Measurements from ENCODE around the gene GTF3C5.
"Not testable (repeated sequence)": the region's sequence is repeated elsewhere in the genome, so short reads cannot be mapped to it uniquely, and the experiment has no call there.

The GTF3C5 gene

GRCh38 chr9:132997591-132997990 lies 33.2 kb upstream of the GTF3C5 start:
- DNase-seq, result no peak

- not testable (repeated sequence) for DNase-seq
Measured at GRCh38 chr9:132998221-132998620, 32.6 kb upstream of the GTF3C5 start.

- no peak for DNase-seq
Measured at GRCh38 chr9:132998831-132999635, 31.8 kb upstream of the GTF3C5 start.

GRCh38 chr9:133002147-133003070 lies 28.4 kb upstream of the GTF3C5 start:
- DNase-seq, result no peak

GRCh38 chr9:133003071-133003461 lies 27.7 kb upstream of the GTF3C5 start:
- no peak for DNase-seq

GRCh38 chr9:133003671-133004090 lies 27.1 kb upstream of the GTF3C5 start:
- DNase-seq, result no peak

- DNase-seq, result no peak
Measured at GRCh38 chr9:133004091-133004998, 26.5 kb upstream of the GTF3C5 start.

GRCh38 chr9:133004999-133005760 lies 25.6 kb upstream of the GTF3C5 start:
- no peak for DNase-seq

- DNase-seq, result no peak
Measured at GRCh38 chr9:133005957-133006356, 24.8 kb upstream of the GTF3C5 start.

- DNase-seq, result no peak
Measured at GRCh38 chr9:133006731-133007352, 24.0 kb upstream of the GTF3C5 start.

GRCh38 chr9:133008406-133008805 lies 22.4 kb upstream of the GTF3C5 start:
- no peak for DNase-seq

- no peak for DNase-seq
Measured at GRCh38 chr9:133008824-133009223, 22.0 kb upstream of the GTF3C5 start.

- DNase-seq, result no peak
Measured at GRCh38 chr9:133009906-133010582, 20.8 kb upstream of the GTF3C5 start.

- no peak for DNase-seq
Measured at GRCh38 chr9:133014696-133015095, 16.1 kb upstream of the GTF3C5 start.

- DNase-seq, result no peak
Measured at GRCh38 chr9:133023117-133023890, 7.5 kb upstream of the GTF3C5 start.

- DNase-seq, result no peak
Measured at GRCh38 chr9:133026426-133026825, 4.4 kb upstream of the GTF3C5 start.

GRCh38 chr9:133027134-133027533 lies 3.7 kb upstream of the GTF3C5 start:
- DNase-seq, result no peak

- no peak for DNase-seq
Measured at GRCh38 chr9:133028221-133028620, 2.6 kb upstream of the GTF3C5 start.

GRCh38 chr9:133029994-133030316 lies 842 bp upstream of the GTF3C5 start:
- DNase-seq, result no peak

- DNase-seq, result no peak
Measured at GRCh38 chr9:133031130-133031422, 279 bp downstream of the GTF3C5 start.

- no peak for DNase-seq
Measured at GRCh38 chr9:133031496-133031911, 707 bp downstream of the GTF3C5 start.

Data from NCI-H1092 treated with DMSO at 0.1 percent for 48 hours (cell line).